HepG2 (cell line): Measurements from ENCODE around the gene TOB1. TPM values are rescaled to one million over a fixed set of nuclear protein-coding genes. Genes with fewer than 3 reads are reported as not detected.

Experiments used
- ATAD3A ChIP-seq: sonication (generic); formaldehyde crosslinking; IDR thresholded peaks from 2 replicates; pipeline ENCODE4 v1.4.0; 2020; ENCODE audit warnings: missing genetic modification reagents
- ATF5 ChIP-seq: sonication (generic); formaldehyde crosslinking; IDR thresholded peaks from 2 replicates; pipeline ENCODE4 v1.4.0; 2020; ENCODE audit warnings: mild to moderate bottlenecking, low read depth, missing genetic modification reagents
- CREBL2 ChIP-seq: sonication (generic); formaldehyde crosslinking; IDR thresholded peaks from 2 replicates; pipeline ENCODE4 v1.8.1; 2023; ENCODE audit warnings: missing genetic modification reagents, mild to moderate bottlenecking, borderline replicate concordance
- E2F2 ChIP-seq: sonication (generic); formaldehyde crosslinking; IDR thresholded peaks from 2 replicates; pipeline ENCODE4 v1.4.0; 2020; ENCODE audit warnings: missing genetic modification reagents, borderline replicate concordance
- EED ChIP-seq: sonication (generic); formaldehyde crosslinking; IDR thresholded peaks from 2 replicates; pipeline ENCODE4 v1.5.0; 2020; ENCODE audit warnings: mild to moderate bottlenecking, missing genetic modification reagents
- GATA4 ChIP-seq: sonication (generic); IDR thresholded peaks from 2 replicates; pipeline ENCODE4 v1.6.1; 2016; ENCODE audit warnings: antibody characterized with exemption, low read depth, borderline replicate concordance
- HHEX ChIP-seq: IDR thresholded peaks from 2 replicates; pipeline ENCODE4 v1.6.1; 2016; ENCODE audit warnings: control low read depth
- KLF16 ChIP-seq, 2 experiments: sonication (generic) in 1 of 2; formaldehyde crosslinking in 1 of 2; IDR thresholded peaks; 2 replicates each; pipeline versions ENCODE4 v1.6.1 to v1.8.0; 2016 to 2023; ENCODE audit warnings: missing genetic modification reagents in 2 of 2, missing compliant biosample characterization in 1 of 2
- MBD4 ChIP-seq: IDR thresholded peaks from 2 replicates; pipeline ENCODE4 v1.6.1; 2012; ENCODE audit warnings: low read length, inconsistent platforms, borderline replicate concordance
- MIER2 ChIP-seq: IDR thresholded peaks from 2 replicates; pipeline ENCODE4 v1.6.1; 2016; ENCODE audit warnings: missing biosample characterization, missing genetic modification reagents
- PRMT3 ChIP-seq: sonication (generic); formaldehyde crosslinking; IDR thresholded peaks from 2 replicates; pipeline ENCODE4 v1.8.1; 2022; ENCODE audit warnings: low read depth, mild to moderate bottlenecking, moderate library complexity, missing genetic modification reagents, borderline replicate concordance
- SKI ChIP-seq: fragments of 450-650 bp; IDR thresholded peaks from one replicate; pipeline ENCODE4 v1.6.1; 2018; ENCODE audit warnings: mild to moderate bottlenecking; ENCODE audit not compliant: partially characterized antibody
- SMAD9 ChIP-seq: sonication (generic); formaldehyde crosslinking; IDR thresholded peaks from 2 replicates; pipeline ENCODE4 v1.5.1; 2020; ENCODE audit warnings: mild to moderate bottlenecking, missing genetic modification reagents
- TAF1 ChIP-seq: sonication (generic); formaldehyde crosslinking; IDR thresholded peaks from 2 replicates; pipeline ENCODE4 v1.4.0; 2020; ENCODE audit warnings: missing genetic modification reagents
- ZBTB10 ChIP-seq: sonication (generic); formaldehyde crosslinking; IDR thresholded peaks from 2 replicates; pipeline ENCODE4 v1.4.0; 2020; ENCODE audit warnings: missing genetic modification reagents, borderline replicate concordance
- ZKSCAN1 ChIP-seq: fragments of 150-350 bp; IDR thresholded peaks from 2 replicates; pipeline ENCODE4 v1.6.1; 2014; ENCODE audit warnings: low read length
- ZKSCAN5 ChIP-seq: sonication (generic); formaldehyde crosslinking; IDR thresholded peaks from 2 replicates; pipeline ENCODE4 v1.5.1; 2020; ENCODE audit warnings: mild to moderate bottlenecking, missing genetic modification reagents
- ZNF12 ChIP-seq: sonication (generic); formaldehyde crosslinking; IDR thresholded peaks from 2 replicates; pipeline ENCODE4 v1.5.0; 2020; ENCODE audit warnings: missing genetic modification reagents
- ZNF232 ChIP-seq: sonication (generic); formaldehyde crosslinking; IDR thresholded peaks from 2 replicates; pipeline ENCODE4 v1.4.0; 2020; ENCODE audit warnings: missing genetic modification reagents, borderline replicate concordance
- ZNF329 ChIP-seq: sonication (generic); formaldehyde crosslinking; IDR thresholded peaks from 2 replicates; pipeline ENCODE4 v1.9.0; 2021; ENCODE audit warnings: low read depth, mild to moderate bottlenecking, missing genetic modification reagents
- ZNF34 ChIP-seq: sonication (generic); formaldehyde crosslinking; IDR thresholded peaks from 2 replicates; pipeline ENCODE4 v1.4.0; 2020; ENCODE audit warnings: mild to moderate bottlenecking, missing genetic modification reagents, borderline replicate concordance
- ZNF639 ChIP-seq: conservative IDR thresholded peaks from 2 replicates; pipeline ENCODE4 v1.6.1; 2018; ENCODE audit warnings: missing genetic modification reagents
- ZNF678 ChIP-seq: sonication (generic); formaldehyde crosslinking; IDR thresholded peaks from 2 replicates; pipeline ENCODE4 v1.4.0; 2020; ENCODE audit warnings: mild to moderate bottlenecking, missing genetic modification reagents
- polyA plus RNA-seq, 8 experiments: library from polyadenylated mRNA; depleted of rRNA in 3 of 8; stranded (reverse) in 7 of 8; unstranded in 1 of 8; fragments of >200 nt; fragmentation: Illumina TruSeq in 4 of 8; extraction: Trizol in 4 of 8; gene quantifications; 2 replicates each; pipeline versions ENCODE4 v1.2.1 to v1.2.3, GENCODE V29; 2011 to 2016; ENCODE audit warnings: low read depth in 4 of 8, missing spikeins in 1 of 8, mixed read lengths in 1 of 8; ENCODE audit not compliant: insufficient read depth in 1 of 8
- total RNA-seq, 5 experiments: library from RNA; depleted of rRNA; stranded (reverse); fragments of >200 nt; fragmentation: Illumina TruSeq; extraction: Trizol; gene quantifications; 2 replicates each; pipeline ENCODE4 v1.2.3, GENCODE V29; 2016; ENCODE audit warnings: low read depth in 1 of 5

TOB1 gene
- total and polyA plus RNA-seq, 2 of the 13 experiments (the other 11 are each of a cell fraction or from before 2014, with no cell fraction given), result 21.9 to 57.7 TPM

- TF ChIP-seq E2F2 (no peak), ZNF639 (CRISPR knock-in tag) (no peak), MIER2 (CRISPR knock-in tag) (no peak; the same call in 1 of the 2 replicates), ZKSCAN5 (CRISPR knock-in tag) (no peak), ZNF34 (CRISPR knock-in tag) (no peak), SMAD9 (CRISPR knock-in tag) (no peak), ATF5 (CRISPR knock-in tag) (no peak), TAF1 (CRISPR knock-in tag) (no peak; the same call in 1 of the 2 replicates), HHEX (CRISPR knock-in tag) (no peak), ZNF12 (CRISPR knock-in tag) (peak; percentile 76; the same call in 1 of the 2 replicates), ZNF678 (CRISPR knock-in tag) (no peak), PRMT3 (CRISPR knock-in tag) (no peak), ZKSCAN1 (no peak), MBD4 (no peak), GATA4 (no peak), KLF16 (CRISPR knock-in tag; IDR thresholded peaks at IDR 0.05) (0 out of 4 replicates have a peak, but pooled peaks of 1 of the 2 experiments have one; percentile 39), SKI (peak; percentile 57), EED (CRISPR knock-in tag) (no peak), ZBTB10 (CRISPR knock-in tag) (no peak), ZNF329 (CRISPR knock-in tag) (no peak), ATAD3A (CRISPR knock-in tag) (no peak), CREBL2 (CRISPR knock-in tag) (no peak), ZNF232 (no peak)
Measured at GRCh38 chr17:50899005-50899460, 32.9 kb upstream of the TOB1 start (continued).
